Activated CD8-positive, alpha-beta memory T cell treated with anti-CD3 and anti-CD28 coated beads, Interleukin-2, amount 50 U/mL, for 24 hours (primary cell): ENCODE data around the gene PGBD5.

Experiments used
- DNase-seq: peaks from one replicate; pipeline ENCODE4 v3.0.0-alpha.2; 2020; ENCODE audit errors: extremely low read depth

Gene PGBD5

DNA sequence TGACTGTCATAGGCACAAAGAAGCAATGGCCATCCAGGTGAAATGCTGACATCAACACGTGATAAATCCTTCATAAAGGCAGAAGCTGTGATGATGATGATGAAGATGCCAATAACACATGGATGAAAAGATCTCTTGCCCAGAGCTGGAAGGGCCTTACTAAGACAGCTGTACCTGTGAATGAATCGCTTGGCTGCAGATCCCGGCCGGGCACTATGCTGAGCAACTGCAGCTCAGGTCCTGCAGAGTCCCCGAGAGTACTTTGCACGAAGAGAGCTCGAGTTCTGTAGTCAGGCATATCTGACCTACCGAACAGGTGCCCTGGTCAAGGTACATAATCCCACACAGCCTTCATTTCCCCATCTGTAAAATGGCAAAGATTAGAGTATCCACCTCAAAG, 48.8 kb downstream of the PGBD5 start:
- DNase-seq: no peak

- no peak for DNase-seq
Observed at GRCh38 chr1:230376296-230376695, 49.8 kb downstream of the PGBD5 start.

DNA sequence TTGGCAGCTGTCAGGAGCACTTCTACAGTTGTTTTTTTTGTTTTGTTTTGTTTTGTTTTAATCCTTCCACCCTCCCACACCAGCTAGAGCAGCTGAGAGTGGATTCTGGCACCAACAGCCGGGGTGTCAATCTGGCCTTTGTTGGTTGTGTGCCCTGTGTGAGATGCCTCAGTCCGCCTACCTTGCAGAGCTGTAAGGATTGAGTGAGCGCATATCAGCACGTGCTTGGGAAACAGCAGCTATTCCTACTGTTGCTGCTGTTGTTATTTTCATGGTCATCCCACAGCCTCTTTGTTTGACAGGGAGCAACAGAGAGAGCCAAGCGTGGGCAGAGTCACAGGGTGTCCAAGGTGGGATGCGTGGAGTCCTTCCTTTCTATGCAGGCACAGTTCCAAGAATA, 50.4 kb downstream of the PGBD5 start:
- no peak for DNase-seq

- no peak for DNase-seq
Observed at GRCh38 chr1:230375147-230375546, 51.0 kb downstream of the PGBD5 start.

DNA sequence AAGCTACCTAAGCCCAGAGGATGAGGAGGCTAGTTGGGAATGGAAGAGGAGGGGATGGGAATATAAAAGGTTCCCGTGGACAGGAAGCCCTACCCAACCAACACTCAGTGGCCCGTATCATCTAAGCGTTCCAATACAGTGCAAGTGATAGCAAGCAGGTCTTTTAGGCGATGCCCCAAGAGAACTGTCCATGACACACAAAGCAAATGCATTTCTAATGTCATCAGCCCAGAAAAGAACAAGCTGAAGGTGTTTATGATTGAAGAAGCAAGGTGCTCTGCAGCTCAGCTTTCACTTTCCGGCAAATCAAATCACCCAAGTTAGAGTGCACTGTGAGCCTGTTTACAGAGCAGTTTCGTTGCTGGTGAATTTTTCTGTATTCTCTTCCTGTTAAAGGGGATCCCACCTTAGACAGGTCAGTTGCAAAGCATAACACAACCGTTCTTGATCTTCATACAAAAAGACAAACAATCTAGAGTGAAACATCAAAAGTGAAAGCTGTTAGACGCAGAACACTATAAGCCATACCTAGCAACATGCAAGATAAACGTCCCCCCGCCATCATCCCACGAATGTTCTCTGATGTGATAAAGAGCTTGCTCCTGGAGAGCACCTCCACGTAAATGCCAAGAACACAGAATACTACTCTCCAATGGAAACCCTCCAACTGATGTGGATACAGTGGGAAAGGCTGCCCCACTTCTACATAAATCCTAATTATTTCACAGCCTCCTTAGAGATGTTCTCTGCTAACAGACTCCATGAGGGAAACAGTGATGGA, 54.0 kb downstream of the PGBD5 start:
- DNase-seq: no peak

GRCh38 chr1:230370109-230370508, 56.0 kb downstream of the PGBD5 start:
- DNase-seq: no peak

- DNase-seq: no peak
Observed at GRCh38 chr1:230368871-230369270, 57.3 kb downstream of the PGBD5 start.

DNA sequence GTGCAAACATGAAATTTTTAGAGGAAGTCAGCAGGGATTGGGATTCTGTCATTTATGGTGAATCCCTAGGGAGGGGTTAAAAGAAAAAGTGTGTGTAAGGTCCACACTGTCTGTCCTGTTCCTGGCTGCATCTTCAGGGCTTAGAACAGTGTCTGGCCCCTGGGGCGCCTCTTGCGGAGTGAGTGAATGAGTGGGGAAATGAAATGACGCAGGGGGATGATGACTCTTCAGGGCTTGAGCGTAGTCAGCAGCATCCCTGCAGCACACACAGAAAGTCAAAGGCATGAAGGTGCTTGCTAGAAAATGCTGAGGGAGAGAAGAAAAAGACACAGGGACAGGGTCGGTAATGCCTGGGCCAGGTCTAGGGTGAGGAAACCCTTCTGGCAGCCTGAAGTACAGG, 57.8 kb downstream of the PGBD5 start:
- DNase-seq: no peak

DNA sequence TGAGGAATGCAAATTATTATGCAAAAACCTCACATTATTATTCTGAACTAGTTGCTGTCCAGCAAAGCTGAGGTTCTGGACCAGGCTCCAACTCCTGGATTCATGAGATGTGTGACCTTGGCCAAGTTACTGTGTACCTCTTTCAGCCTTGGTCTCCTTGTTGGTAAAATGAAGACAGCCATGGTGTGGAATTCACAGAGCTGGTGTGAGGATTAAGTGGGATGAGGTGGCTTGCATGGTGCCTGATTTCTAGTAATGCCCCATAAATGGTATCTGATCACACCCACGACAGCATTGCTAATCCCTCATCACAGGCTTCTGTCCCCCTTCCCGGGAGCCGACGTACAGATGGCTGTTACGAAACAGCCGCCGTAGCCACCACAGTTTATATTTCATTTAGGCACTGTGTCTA, 59.6 kb downstream of the PGBD5 start:
- DNase-seq: no peak

DNA sequence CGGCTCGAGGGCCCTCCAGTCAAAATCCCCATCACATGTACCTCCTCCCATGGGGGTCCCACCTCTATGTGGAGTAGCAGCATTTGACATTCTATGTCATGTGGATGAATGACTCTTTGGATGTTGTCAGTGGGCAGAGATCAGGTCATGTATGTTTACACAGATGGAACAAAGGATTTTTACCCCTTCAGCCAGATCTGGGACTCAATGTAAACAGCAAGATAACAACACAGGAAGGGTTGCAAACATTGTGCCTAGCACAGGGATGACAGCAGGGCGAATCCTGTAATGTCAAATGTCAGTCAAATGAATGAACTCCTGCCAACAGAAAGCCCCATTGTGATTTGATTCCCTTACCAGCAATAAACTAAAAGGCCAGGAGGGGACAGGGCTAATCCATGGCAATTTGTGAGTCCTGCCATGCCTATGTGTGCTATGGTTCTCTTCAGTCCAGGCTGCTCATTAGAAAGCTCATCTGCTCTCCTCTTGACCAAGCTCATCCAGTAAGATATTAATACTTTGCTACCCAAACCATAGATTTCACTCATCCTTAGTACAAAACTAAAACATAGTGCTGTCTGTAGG, 60.3 kb downstream of the PGBD5 start:
- no peak for DNase-seq

- no peak for DNase-seq
Observed at GRCh38 chr1:230362949-230363348, 63.2 kb downstream of the PGBD5 start.

DNA sequence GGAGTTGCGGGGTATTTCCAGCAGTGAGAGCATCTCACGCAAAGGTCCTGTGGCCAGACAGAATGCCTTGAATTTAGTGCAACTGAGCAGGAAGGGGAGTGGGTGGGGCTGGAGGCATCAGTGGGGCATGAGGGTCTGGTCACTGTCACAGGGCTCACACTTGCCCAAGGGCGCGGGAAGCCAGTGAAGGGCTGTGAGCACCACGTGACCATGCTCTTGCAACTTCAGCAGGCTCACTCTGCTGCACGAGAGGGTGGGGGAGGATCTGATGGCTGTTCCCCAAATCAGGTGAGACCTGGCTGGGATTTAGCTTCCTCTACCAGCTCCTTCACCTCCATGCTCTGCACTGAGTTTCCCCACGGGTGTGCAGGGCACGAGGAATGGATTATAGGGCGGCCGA, 64.2 kb downstream of the PGBD5 start:
- no peak for DNase-seq

GRCh38 chr1:230359992-230360668, 66.0 kb downstream of the PGBD5 start:
- DNase-seq: no peak

- no peak for DNase-seq
Observed at GRCh38 chr1:230356869-230357794, 69.0 kb downstream of the PGBD5 start.

GRCh38 chr1:230356190-230356589, 69.9 kb downstream of the PGBD5 start:
- no peak for DNase-seq

GRCh38 chr1:230355594-230355993, 70.5 kb downstream of the PGBD5 start:
- no peak for DNase-seq

GRCh38 chr1:230355128-230355527, 71.0 kb downstream of the PGBD5 start:
- DNase-seq: no peak

DNA sequence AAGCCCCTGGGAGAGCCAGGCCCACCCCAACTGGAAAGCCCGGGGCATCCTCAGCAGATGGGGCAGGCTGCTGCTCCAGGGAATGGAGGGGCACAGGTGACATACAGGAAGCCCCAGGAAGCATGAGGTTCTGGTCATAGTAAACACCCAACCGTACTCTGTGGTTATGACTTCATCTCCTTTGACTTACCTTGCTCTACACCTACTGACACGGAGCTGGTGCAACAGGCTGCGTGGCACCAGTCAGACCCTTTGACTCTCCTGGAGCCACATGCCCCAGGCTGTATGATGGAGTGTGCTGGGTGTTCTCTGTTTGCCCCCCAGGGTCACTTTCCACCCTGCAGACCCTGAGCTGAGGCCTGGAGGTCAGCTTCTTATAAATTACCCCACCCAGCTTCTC, 72.1 kb downstream of the PGBD5 start:
- DNase-seq: no peak

DNA sequence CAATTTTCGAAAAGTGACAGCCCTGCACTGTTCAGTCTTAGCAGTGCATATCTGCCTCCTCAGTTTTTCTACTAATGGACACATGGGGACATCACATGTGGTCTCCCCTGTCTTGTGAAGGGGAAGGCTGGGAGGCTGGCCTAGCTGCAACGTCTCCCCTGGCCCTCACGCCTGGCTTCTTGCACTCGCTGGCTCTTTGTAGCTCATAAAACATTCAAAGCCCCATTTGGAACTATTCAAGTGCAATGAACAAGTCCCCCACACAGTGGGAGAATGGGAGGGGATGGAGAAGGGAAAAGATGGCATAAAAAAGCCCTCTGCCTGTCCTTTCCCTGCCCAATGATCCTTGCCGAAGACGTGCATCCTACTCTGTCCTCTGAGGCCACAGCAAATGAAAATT, 73.6 kb downstream of the PGBD5 start:
- no peak for DNase-seq

GRCh38 chr1:230351983-230352382, 74.1 kb downstream of the PGBD5 start:
- no peak for DNase-seq

DNA sequence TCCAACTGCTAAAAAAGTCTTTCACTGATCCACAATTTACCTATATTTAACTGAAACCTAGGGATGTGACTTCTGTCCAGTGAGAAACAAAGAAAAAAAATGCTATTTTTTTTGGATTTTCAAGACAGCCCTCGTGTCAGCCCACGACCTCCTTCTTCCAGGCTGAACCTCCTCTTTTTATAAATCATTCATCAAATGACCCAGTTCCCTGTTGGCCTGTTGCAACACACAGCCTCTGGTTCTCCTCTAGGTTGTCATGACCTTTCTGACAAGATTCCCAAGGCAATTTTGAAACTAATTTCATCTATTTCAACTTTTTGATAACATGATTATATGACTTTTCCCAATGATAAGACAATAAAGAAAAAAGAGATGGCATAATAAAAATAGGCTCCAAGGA, 74.6 kb downstream of the PGBD5 start:
- no peak for DNase-seq
